ENCODE data around the gene PSMA5.

GRCh38 chr1:109373126-109373525 is 53.1 kb downstream of the PSMA5 start:
- TF ChIP-seq YY1 (IDR thresholded peaks at IDR 0.05; ENCODE audit: insufficient read depth, insufficient read length) (no peak), ZNF274 (IDR thresholded peaks at IDR 0.05; ENCODE audit: low read depth, low read length) (no peak)
